ENCODE measurements around the gene SKI. TPM values are rescaled to one million over a fixed set of nuclear protein-coding genes. Genes with fewer than 3 reads are reported as not detected.

SKI gene
- total RNA-seq, 1 donor from 2014 or later: 116 TPM

DNA sequence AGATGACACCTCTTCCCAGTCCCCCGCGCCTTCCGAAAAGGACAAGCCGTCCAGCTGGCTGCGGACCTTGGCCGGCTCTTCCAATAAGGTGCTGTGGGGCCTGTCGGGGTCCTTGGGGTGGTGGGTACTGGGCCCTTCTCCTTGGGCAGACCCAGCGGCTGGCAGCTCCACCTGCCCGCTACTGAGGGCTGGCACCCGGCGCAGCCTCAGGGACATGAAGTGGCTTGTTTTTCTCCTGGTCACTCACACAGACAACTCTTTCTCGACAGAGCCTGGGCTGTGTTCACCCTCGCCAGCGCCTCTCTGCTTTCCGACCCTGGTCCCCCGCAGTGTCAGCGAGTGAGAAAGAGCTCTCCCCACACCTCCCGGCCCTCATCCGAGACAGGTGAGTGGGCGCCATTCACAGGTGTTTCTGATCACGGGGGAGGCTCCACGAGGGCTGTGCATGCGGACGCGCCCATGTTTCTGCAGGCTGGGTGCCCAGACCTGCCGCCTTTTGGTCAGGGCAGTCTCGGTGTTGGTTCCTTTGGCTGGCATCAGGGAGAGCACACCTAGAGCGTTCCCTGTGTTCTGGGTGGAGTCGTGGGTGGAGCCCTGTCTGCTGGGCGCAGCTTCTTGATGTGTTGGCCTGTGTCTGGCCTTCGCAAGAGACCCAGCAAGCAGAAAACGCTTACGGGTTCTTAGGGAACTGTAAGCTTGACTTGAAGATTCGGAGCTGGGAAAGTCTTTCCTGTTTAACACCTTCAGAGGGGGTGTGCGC is 75.1 kb downstream of the SKI start:
- Mint-ChIP-seq H3K27me3 (ENCODE audit: low read depth) (no peaks in the 10 kb centered on the region), H3K36me3 (ENCODE audit: low read depth) (peaks cover 14% of the 10 kb centered on the region), H3K4me1 (ENCODE audit: low read depth) (peaks cover 27% of the 10 kb centered on the region), H3K4me3 (ENCODE audit: unreplicated experiment) (no peak overlapping the region), H3K27ac (ENCODE audit: unreplicated experiment) (no peak overlapping the region), H3K9me3 (ENCODE audit: low read depth) (no peaks in the 10 kb centered on the region)
- DNase-seq (ENCODE audit: low spot score): no peak
- TF ChIP-seq CTCF (IDR thresholded peaks at IDR 0.05): no peak

GRCh38 chr1:2303781-2304180 is 75.7 kb downstream of the SKI start:
- no peaks in the 10 kb centered on the region for H3K27me3 Mint-ChIP-seq (ENCODE audit: low read depth)
- no peak for TF ChIP-seq CTCF (IDR thresholded peaks at IDR 0.05)
- H3K9me3 Mint-ChIP-seq (ENCODE audit: low read depth): no peaks in the 10 kb centered on the region
- H3K27ac Mint-ChIP-seq (ENCODE audit: unreplicated experiment): no peak overlapping the region
- H3K4me3 Mint-ChIP-seq (ENCODE audit: unreplicated experiment): no peak overlapping the region
- peaks cover 19% of the 10 kb centered on the region for H3K36me3 Mint-ChIP-seq (ENCODE audit: low read depth)
- peaks cover 25% of the 10 kb centered on the region for H3K4me1 Mint-ChIP-seq (ENCODE audit: low read depth)
- DNase-seq (ENCODE audit: low spot score): no peak

DNA sequence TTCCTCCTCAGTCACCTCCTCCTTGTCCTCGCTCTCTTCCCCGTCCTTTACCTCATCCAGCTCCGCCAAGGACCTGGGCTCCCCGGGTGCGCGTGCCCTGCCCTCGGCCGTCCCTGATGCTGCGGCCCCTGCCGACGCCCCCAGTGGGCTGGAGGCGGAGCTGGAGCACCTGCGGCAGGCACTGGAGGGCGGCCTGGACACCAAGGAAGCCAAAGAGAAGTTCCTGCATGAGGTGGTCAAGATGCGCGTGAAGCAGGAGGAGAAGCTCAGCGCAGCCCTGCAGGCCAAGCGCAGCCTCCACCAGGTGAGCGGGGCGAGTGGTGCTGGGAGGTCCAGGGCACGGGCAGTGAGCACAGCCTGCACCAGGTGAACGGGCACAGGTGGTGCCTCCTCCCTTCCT is 76.2 kb downstream of the SKI start:
- no peak for TF ChIP-seq CTCF (IDR thresholded peaks at IDR 0.05)
- no peaks in the 10 kb centered on the region for H3K9me3 Mint-ChIP-seq (ENCODE audit: low read depth)
- peaks cover 19% of the 10 kb centered on the region for H3K36me3 Mint-ChIP-seq (ENCODE audit: low read depth)
- H3K4me3 Mint-ChIP-seq (ENCODE audit: unreplicated experiment): no peak overlapping the region
- no peaks in the 10 kb centered on the region for H3K27me3 Mint-ChIP-seq (ENCODE audit: low read depth)
- no peak for DNase-seq (ENCODE audit: low spot score)
- peaks cover 23% of the 10 kb centered on the region for H3K4me1 Mint-ChIP-seq (ENCODE audit: low read depth)
- H3K27ac Mint-ChIP-seq (ENCODE audit: unreplicated experiment): no peak overlapping the region

DNA sequence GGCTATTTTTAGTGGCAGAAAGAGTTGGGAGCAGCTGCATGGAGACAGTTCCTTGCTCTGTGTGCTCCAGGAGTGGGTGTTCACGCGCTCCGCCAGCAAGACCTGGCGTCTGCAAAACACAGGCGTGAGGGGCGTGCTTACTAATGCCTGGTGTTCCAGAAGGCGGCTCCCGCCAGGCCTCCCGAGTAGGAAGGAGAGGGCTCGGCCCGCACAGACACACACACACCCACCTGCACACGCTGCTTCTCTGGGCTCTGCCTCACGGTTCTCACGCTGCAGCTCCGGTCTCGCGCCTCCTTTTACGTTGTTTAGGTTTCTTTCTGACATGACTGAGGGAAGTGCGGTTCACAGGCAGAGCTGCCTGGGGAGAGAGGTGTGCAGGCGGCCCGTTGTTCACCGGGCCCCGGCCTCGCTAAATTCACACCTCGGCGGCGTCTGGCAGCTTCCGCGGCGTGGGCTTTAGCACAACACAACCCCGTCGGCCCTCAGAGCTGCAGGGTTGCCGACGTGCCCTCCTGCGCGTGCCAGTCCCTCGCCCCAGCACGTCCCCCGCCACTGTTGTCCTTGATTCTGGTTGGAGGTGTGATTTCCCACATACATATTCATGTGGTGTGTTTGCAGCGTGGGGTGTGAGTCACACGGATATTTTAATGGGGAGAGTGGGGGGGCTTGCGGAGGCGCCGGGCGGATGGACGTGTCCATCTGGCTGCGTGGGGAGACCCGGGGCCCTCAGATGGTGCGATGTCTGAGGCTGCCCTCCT is 77.0 kb downstream of the SKI start:
- Mint-ChIP-seq H3K9me3 (ENCODE audit: low read depth) (no peaks in the 10 kb centered on the region), H3K27me3 (ENCODE audit: low read depth) (no peaks in the 10 kb centered on the region), H3K4me1 (ENCODE audit: low read depth) (peaks cover 17% of the 10 kb centered on the region), H3K27ac (ENCODE audit: unreplicated experiment) (no peak overlapping the region), H3K4me3 (ENCODE audit: unreplicated experiment) (no peak overlapping the region), H3K36me3 (ENCODE audit: low read depth) (peaks cover 19% of the 10 kb centered on the region)
- no peak for DNase-seq (ENCODE audit: low spot score)
- TF ChIP-seq CTCF (IDR thresholded peaks at IDR 0.05): no peak

DNA sequence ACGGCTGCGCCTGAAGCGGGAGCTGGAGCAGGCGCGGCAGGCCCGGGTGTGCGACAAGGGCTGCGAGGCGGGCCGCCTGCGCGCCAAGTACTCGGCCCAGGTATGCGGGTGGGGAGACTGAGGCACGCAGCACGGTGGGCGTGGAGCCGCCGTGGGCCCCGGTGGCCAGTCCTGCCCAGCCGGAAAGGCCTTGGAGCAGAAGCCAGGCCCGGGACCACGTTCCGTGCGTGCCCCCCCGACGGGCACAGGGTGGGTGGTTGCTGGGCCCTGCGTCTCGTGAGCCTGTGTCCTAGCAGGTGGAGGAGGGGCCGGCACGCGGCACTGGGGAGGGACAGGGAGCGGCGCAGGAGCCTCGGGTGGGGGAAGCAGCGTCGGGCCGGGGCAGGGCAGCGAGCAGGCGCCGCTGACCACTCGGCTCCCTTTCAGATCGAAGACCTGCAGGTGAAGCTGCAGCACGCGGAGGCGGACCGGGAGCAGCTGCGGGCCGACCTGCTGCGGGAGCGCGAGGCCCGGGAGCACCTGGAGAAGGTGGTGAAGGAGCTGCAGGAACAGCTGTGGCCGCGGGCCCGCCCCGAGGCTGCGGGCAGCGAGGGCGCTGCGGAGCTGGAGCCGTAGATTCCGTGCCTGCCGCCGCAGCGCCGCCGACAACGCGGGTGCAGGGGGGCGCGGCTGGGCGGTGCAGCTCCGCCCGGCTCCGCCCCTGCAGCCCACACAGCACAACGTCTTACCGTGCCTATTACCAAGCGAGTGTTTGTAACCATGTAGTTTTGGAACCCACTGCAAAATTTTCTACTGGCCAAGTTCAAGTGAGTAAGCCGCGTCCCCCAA is 78.2 kb downstream of the SKI start:
- DNase-seq (ENCODE audit: low spot score): no peak
- Mint-ChIP-seq H3K27me3 (ENCODE audit: low read depth) (no peaks in the 10 kb centered on the region), H3K4me3 (ENCODE audit: unreplicated experiment) (no peak overlapping the region), H3K9me3 (ENCODE audit: low read depth) (no peaks in the 10 kb centered on the region), H3K27ac (ENCODE audit: unreplicated experiment) (no peak overlapping the region), H3K4me1 (ENCODE audit: low read depth) (peaks cover 6% of the 10 kb centered on the region), H3K36me3 (ENCODE audit: low read depth) (peaks cover 19% of the 10 kb centered on the region)
- no peak for TF ChIP-seq CTCF (IDR thresholded peaks at IDR 0.05)
